ENCODE data around the gene NPIPA7.
"Not testable (repeated sequence)": the region's sequence is repeated elsewhere in the genome, so short reads cannot be mapped to it uniquely, and the experiment has no call there.

Gene NPIPA7

GRCh38 chr16:16378840-16379239 is at the start of gene NPIPA7:
Gene NPIPA7 (plus strand): TSS chr16:16379140. CDS start chr16:16379245, 105 bp downstream.
- FAIRE-seq = not testable (repeated sequence)

DNA sequence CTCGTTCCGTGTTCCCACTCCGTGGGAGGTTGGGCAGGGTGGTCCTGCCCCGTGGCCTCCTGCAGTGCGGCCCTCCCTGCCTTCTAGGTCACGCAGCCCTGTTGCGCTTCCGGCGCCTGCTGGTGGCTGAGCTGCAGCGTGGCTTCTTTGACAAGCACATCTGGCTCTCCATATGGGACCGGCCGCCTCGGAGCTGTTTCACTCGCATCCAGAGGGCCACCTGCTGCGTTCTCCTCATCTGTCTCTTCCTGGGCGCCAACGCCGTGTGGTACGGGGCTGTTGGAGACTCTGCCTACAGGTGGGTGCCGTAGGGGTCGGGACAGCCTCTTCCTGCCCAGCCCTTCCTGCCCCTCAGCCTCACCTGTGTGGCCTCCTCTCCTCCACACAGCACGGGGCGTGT is 47.5 kb upstream of the NPIPA7 start:
- not testable (repeated sequence) for FAIRE-seq

GRCh38 chr16:16357556-16357955 is 21.4 kb upstream of the NPIPA7 start:
- FAIRE-seq = not testable (repeated sequence)

DNA sequence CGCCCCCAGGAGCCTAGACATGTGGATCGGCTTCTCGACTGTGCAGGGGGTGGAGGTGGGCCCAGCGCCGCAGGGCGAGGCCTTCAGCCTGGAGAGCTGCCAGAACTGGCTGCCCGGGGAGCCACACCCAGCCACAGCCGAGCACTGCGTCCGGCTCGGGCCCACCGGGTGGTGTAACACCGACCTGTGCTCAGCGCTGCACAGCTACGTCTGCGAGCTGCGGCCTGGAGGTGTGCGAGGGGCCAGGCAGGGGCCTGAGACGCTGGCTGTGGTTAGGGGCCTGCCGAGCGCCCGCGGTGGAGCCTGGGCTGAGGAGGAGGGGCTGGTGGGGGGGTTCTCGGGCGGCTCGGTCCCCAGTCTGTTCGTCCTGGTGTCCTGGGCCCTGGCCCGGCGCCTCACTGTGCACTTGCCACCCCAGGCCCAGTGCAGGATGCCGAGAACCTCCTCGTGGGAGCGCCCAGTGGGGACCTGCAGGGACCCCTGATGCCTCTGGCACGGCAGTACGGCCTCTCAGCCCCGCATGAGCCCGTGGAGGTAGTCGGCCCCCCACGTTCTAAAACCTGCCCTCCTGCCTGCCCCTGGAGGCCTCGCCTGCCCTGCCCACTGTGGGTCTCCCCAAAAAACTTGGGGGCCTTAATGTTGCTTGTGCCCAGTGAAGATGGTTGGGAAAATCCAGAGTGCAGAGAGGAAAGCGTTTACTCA is 20.2 kb upstream of the NPIPA7 start:
- FAIRE-seq = not testable (repeated sequence)

DNA sequence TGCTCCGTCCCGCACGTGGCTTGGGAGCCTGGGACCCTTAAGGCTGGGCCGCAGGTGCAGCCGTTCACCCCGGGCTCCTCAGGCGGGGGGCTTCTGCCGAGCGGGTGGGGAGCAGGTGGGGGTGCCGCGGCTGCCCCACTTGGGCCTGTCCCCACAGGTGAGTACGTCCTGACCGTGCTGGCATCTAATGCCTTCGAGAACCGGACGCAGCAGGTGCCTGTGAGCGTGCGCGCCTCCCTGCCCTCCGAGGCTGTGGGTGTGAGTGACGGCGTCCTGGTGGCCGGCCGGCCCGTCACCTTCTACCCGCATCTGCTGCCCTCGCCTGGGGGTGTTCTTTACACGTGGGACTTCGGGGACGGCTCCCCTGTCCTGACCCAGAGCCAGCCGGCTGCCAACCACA is 15.3 kb upstream of the NPIPA7 start:
- FAIRE-seq = not testable (repeated sequence)

DNA sequence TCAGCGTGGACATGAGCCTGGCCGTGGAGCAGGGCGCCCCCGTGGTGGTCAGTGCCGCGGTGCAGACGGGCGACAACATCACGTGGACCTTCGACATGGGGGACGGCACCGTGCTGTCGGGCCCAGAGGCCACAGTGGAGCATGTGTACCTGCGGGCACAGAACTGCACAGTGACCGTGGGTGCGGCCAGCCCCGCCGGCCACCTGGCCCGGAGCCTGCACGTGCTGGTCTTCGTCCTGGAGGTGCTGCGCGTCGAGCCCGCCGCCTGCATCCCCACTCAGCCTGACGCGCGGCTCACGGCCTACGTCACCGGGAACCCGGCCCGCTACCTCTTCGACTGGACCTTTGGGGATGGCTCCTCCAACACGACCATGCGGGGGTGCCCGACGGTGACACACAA is 14.8 kb upstream of the NPIPA7 start:
- FAIRE-seq = not testable (repeated sequence)

GRCh38 chr16:16364701-16365100 is 14.2 kb upstream of the NPIPA7 start:
- not testable (repeated sequence) for FAIRE-seq

DNA sequence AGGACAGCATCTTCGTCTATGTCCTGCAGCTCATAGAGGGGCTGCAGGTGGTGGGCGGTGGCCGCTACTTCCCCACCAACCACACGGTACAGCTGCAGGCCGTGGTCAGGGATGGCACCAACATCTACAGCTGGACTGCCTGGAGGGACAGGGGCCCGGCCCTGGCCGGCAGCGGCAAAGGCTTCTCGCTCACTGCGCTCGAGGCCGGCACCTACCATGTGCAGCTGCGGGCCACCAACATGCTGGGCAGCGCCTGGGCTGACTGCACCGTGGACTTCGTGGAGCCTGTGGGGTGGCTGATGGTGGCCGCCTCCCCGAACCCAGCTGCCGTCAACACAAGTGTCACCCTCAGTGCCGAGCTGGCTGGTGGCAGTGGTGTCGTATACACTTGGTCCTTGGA is 13.6 kb upstream of the NPIPA7 start:
- FAIRE-seq = not testable (repeated sequence)

DNA sequence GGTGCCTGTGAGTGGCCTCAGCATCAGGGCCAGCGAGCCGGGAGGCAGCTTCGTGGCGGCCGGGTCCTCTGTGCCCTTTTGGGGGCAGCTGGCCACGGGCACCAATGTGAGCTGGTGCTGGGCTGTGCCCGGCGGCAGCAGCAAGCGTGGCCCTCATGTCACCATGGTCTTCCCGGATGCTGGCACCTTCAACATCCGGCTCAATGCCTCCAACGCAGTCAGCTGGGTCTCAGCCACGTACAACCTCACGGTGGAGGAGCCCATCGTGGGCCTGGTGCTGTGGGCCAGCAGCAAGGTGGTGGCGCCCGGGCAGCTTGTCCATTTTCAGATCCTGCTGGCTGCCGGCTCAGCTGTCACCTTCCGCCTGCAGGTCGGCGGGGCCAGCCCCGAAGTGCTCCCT is 13.1 kb upstream of the NPIPA7 start:
- FAIRE-seq = not testable (repeated sequence)

DNA sequence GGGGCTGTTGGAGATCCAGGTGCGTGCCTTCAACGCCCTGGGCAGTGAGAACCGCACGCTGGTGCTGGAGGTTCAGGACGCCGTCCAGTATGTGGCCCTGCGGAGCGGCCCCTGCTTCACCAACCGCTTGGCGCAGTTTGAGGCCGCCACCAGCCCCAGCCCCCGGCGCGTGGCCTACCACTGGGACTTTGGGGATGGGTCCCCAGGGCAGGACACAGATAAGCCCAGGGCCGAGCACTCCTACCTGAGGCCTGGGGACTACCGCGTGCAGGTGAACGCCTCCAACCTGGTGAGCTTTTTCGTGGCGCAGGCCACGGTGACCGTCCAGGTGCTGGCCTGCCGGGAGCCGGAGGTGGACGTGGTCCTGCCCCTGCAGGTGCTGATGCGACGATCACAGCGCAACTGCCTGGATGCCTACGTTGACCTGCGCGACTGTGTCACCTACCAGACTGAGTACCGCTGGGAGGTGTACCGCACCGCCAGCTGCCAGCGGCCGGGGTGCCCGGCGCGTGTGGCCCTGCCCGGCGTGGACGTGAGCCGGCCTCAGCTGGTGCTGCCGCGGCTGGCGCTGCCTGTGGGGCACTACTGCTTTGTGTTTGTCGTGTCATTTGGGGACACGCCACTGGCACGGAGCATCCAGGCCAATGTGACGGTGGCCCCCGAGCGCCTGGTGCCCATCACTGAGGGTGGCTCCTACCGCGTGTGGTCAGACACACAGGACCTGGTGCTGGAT is 12.2 kb upstream of the NPIPA7 start:
- not testable (repeated sequence) for FAIRE-seq

DNA sequence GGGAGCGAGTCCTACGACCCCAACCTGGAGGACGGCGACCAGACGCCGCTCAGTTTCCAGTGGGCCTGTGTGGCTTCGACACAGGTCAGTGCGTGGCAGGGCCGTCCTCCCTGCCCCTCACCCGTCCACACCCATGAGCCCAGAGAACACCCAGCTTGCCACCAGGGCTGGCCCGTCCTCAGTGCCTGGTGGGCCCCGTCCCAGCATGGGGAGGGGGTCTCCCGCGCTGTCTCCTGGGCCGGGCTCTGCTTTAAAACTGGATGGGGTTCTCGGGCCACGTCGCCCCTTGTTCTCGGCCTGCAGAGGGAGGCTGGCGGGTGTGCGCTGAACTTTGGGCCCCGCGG is 11.7 kb upstream of the NPIPA7 start:
- FAIRE-seq = not testable (repeated sequence)

- FAIRE-seq = not testable (repeated sequence)
Measured at GRCh38 chr16:16369081-16369856, 9.7 kb upstream of the NPIPA7 start.

GRCh38 chr16:16371136-16371735 is 7.7 kb upstream of the NPIPA7 start:
- FAIRE-seq = not testable (repeated sequence)

GRCh38 chr16:16374192-16374591 is 4.7 kb upstream of the NPIPA7 start:
- not testable (repeated sequence) for FAIRE-seq

GRCh38 chr16:16399685-16400084 is 20.7 kb downstream of the NPIPA7 start:
- not testable (repeated sequence) for FAIRE-seq

- not testable (repeated sequence) for FAIRE-seq
Measured at GRCh38 chr16:16402333-16402732, 23.4 kb downstream of the NPIPA7 start.

- FAIRE-seq = not testable (repeated sequence)
Measured at GRCh38 chr16:16404283-16404682, 25.3 kb downstream of the NPIPA7 start.

DNA sequence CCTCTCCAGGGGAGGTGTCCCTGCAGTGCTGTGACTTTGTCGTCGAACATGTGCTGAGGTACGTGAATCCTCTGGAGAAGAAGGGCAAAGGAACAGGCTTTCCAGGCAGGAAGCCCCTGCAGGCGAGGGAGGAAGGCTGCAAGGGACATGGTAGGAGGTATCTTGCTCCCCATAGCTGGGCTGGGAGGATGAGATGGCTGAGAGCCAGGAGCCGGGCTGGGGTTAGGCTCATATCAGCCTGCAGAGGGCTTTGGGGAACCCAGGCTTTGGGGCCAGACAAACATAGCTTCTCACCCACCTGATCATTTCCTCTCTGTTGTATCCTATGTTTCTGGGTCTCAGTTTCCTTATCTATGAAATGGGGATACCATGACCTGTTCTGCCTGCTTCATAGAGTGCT is 26.5 kb downstream of the NPIPA7 start:
- FAIRE-seq = not testable (repeated sequence)

- not testable (repeated sequence) for FAIRE-seq
Measured at GRCh38 chr16:16408430-16408829, 29.5 kb downstream of the NPIPA7 start.

DNA sequence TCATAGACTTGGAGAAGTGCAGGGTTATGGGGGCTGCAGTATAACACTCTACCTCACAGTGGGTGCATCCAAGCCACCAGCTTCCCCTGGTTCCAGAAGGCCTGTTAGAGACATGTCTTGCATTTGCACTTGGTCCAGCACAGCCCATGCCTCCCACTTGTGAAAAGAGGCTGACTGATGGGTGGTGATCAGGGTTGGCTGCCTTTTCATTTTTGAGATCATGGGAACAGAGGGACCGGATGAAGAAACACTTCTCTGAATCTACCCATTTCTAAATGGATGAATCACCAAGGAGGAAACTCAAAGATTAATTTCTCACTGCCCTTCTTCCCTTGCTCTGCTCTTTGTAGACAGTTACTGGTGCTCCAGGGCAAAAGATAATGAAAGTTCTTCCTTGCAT is 34.8 kb downstream of the NPIPA7 start:
- FAIRE-seq = not testable (repeated sequence)

DNA sequence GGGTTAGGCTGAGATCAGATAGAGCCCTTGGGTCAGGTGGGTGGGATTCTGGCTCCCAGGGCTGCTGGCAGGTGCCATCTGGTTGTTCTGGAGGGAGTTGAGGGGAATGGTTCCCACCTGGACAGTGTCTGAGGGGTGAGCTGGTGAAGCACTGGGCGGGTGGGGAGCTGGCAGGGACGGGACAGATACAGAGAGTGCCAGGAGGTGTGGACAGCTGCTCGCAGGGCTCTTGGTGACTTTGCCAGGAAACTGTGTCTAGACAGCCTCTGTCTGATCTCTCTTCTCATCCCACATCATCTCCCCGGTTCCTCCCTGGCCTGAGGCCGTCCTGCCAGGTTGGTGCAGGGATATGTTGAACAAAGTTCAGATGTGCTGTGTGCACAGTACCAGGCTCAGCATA is 38.1 kb downstream of the NPIPA7 start:
- not testable (repeated sequence) for FAIRE-seq

DNA sequence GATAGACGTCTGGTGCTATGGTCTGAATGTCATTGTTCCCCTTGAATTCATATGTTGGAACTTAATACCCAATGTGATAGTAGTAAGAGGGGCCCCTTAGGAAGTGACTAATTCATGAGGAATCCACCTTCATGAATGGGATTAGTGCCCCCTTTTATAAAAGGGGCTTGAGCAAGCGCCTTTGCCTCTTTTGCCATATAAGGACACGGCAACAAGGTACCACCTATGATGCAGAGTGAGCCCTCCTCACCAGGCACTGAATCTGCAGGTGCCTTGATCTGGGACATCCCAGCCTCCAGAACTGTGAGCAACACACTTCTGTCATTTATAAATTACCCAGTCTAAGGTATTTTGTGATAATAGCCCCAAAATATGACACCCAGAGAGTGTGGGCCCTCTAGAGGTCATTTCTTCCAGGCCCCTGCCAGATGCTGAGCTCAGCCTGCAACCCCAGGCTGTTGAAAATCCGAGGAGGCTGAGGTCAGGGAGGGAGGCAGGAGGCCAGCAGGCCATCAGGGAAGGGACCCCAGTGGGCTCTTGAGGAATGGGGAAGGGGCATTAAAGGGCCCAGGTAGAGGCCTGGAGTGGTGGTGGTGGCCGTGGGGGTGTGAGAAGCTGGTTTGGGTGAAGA is 39.1 kb downstream of the NPIPA7 start:
- not testable (repeated sequence) for FAIRE-seq
